Body of pancreas (tissue), 4 donors: Measurements from ENCODE around the gene ARFIP1. TPM values are rescaled to one million over a fixed set of nuclear protein-coding genes. Genes with fewer than 3 reads are reported as not detected.

Source experiments
- ATAC-seq: fragments of 150-250 bp; one replicate; pipeline ENCODE4 v1.9.1; 2016
- DNase-seq, 4 donors: peaks; one replicate each; pipeline ENCODE4 v3.0.0-alpha.2; 2019
- H3K27ac ChIP-seq, 4 donors: fragments of 200-600 bp; sonication (generic); 1 replicate in 3 of 4; 2 replicates in 1 of 4; pipeline versions ENCODE4 v1.5.1 to v1.6.1; 2016 to 2019; ENCODE audit warnings: mild to moderate bottlenecking in 1 of 4, mixed read lengths in 1 of 4, moderate library complexity in 1 of 4
- H3K27me3 ChIP-seq, 2 donors: fragments of 200-600 bp; sonication (generic); one replicate each; pipeline ENCODE4 v1.6.0; 2016; ENCODE audit warnings: mild to moderate bottlenecking in 1 of 2
- H3K36me3 ChIP-seq, 2 donors: fragments of 200-600 bp; sonication (generic); replicated peaks in 1 of 2; 2 replicates each; pipeline ENCODE4 v1.5.1; 2016; ENCODE audit warnings: low read depth in 2 of 2; ENCODE audit not compliant: insufficient read depth in 1 of 2
- H3K4me1 ChIP-seq: fragments of 200-600 bp; sonication (generic); one replicate; pipeline ENCODE4 v1.6.0; 2016
- H3K4me3 ChIP-seq, 2 donors: fragments of 200-600 bp; sonication (generic); 1 replicate in 1 of 2; 2 replicates in 1 of 2; pipeline ENCODE4 v1.5.1; 2016 to 2019
- H3K9me3 ChIP-seq, 3 donors: fragments of 200-600 bp; sonication (generic); 1 replicate in 2 of 3; 2 replicates in 1 of 3; pipeline ENCODE4 v1.5.1; 2016
- CTCF ChIP-seq, 7 experiments: fragments of 450-650 bp in 4 of 7; fragments of 200-600 bp in 3 of 7; sonication (generic) in 3 of 7; IDR thresholded peaks; one replicate each; pipeline ENCODE4 v1.5.1; 2016 to 2019; ENCODE audit warnings: antibody characterized with exemption in 7 of 7
- POLR2A ChIP-seq, 3 donors: fragments of 450-650 bp; IDR thresholded peaks; one replicate each; pipeline ENCODE4 v1.6.1; 2016; ENCODE audit warnings: antibody characterized with exemption in 3 of 3, mild to moderate bottlenecking in 2 of 3
- WGBS, 2 donors: methylation state at CpG; one replicate each; pipeline ENCODE4 v1.1.5; 2017; 5-methylcytosine and 5-hydroxymethylcytosine counted together
- intact Hi-C: fragments of 100-400 bp; cut with DNase I; formaldehyde crosslinking; loops from one replicate; pipeline ENCODE4 v1.15.1; 2023
- total RNA-seq, 2 donors: library from RNA; depleted of rRNA; stranded (reverse); fragments of >200 nt; gene quantifications; one replicate each; pipeline ENCODE4 v1.1.0, GENCODE V29; 2016

Gene ARFIP1
- total RNA-seq, 2 donors from 2014 or later, result 13.8 to 17.4 TPM

GRCh38 chr4:152885185-152885584 is 105.4 kb downstream of the ARFIP1 start:
- intact Hi-C loops, result no loop called here
- 73 to 85% methylated on average over 5 of the region's 5 CpGs for WGBS, 2 donors
- DNase-seq, result no peak

GRCh38 chr4:152886201-152886600 is 106.4 kb downstream of the ARFIP1 start:
- intact Hi-C loops, result no loop called here
- no peak for DNase-seq
- Histone ChIP-seq H3K36me3 (peaks cover 3 to 4% of the 10 kb centered on the region in 2 donors), H3K4me1 (no peaks in the 10 kb centered on the region), H3K4me3 (no peak overlapping the region), H3K27me3 (no peaks in the 10 kb centered on the region), H3K9me3 (no peaks in the 10 kb centered on the region), H3K27ac (no peak overlapping the region)
- 89 to 96% methylated on average over 1 of the region's 1 CpG for WGBS, 2 donors
- TF ChIP-seq POLR2A (IDR thresholded peaks at IDR 0.05), result no peak
- no peak for TF ChIP-seq CTCF (IDR thresholded peaks at IDR 0.05)
- no peak for ATAC-seq

More at GRCh38 chr4:152885185-152885584, 105.4 kb downstream of the ARFIP1 start:
- H3K4me1 ChIP-seq, result no peaks in the 10 kb centered on the region
- no peaks in the 10 kb centered on the region for H3K27me3 ChIP-seq
- peaks cover 1 to 3% of the 10 kb centered on the region in 2 donors for H3K36me3 ChIP-seq
- H3K4me3 ChIP-seq, result no peak overlapping the region
- no peak overlapping the region for H3K27ac ChIP-seq
- no peaks in the 10 kb centered on the region for H3K9me3 ChIP-seq
- ATAC-seq, result no peak
- no peak for TF ChIP-seq POLR2A (IDR thresholded peaks at IDR 0.05)
- TF ChIP-seq CTCF (IDR thresholded peaks at IDR 0.05), result no peak

GRCh38 chr4:152887981-152888380 is 108.2 kb downstream of the ARFIP1 start:
- WGBS, 2 donors, result 94 to 96% methylated on average over 6 of the region's 6 CpGs
- H3K36me3 ChIP-seq, result peaks cover 3 to 4% of the 10 kb centered on the region in 2 donors
- ATAC-seq, result no peak
- no peaks in the 10 kb centered on the region for H3K4me1 ChIP-seq
- no peaks in the 10 kb centered on the region for H3K27me3 ChIP-seq
- no peak overlapping the region for H3K27ac ChIP-seq
- TF ChIP-seq CTCF (IDR thresholded peaks at IDR 0.05) (no peak), POLR2A (IDR thresholded peaks at IDR 0.05) (no peak)
- no peak for DNase-seq
- intact Hi-C loops, result no loop called here
- H3K9me3 ChIP-seq, result no peaks in the 10 kb centered on the region
- no peak overlapping the region for H3K4me3 ChIP-seq

GRCh38 chr4:152892974-152893373 is 113.2 kb downstream of the ARFIP1 start:
- intact Hi-C loops, result no loop called here
- DNase-seq, result no peak
- H3K27ac ChIP-seq, result no peak overlapping the region
- TF ChIP-seq POLR2A (IDR thresholded peaks at IDR 0.05) (no peak), CTCF (IDR thresholded peaks at IDR 0.05) (no peak)
- H3K4me1 ChIP-seq, result no peaks in the 10 kb centered on the region
- no peak overlapping the region for H3K4me3 ChIP-seq
- ATAC-seq, result no peak
- H3K27me3 ChIP-seq, result no peaks in the 10 kb centered on the region
- H3K36me3 ChIP-seq, result peaks cover 3 to 4% of the 10 kb centered on the region in 2 donors
- no peaks in the 10 kb centered on the region for H3K9me3 ChIP-seq
- 63 to 94% methylated on average over 2 of the region's 2 CpGs for WGBS, 2 donors

GRCh38 chr4:152894673-152895072 is 114.9 kb downstream of the ARFIP1 start:
- ATAC-seq, result no peak
- intact Hi-C loops, result no loop called here
- TF ChIP-seq POLR2A (IDR thresholded peaks at IDR 0.05) (no peak), CTCF (IDR thresholded peaks at IDR 0.05) (no peak)
- Histone ChIP-seq H3K4me3 (no peak overlapping the region), H3K36me3 (peaks cover 0 to 4% of the 10 kb centered on the region in 2 donors), H3K27me3 (no peaks in the 10 kb centered on the region), H3K9me3 (no peaks in the 10 kb centered on the region), H3K4me1 (no peaks in the 10 kb centered on the region), H3K27ac (no peak overlapping the region)
- WGBS, 2 donors, result 90 to 100% methylated on average over 1 of the region's 1 CpG
- DNase-seq, result no peak
